ENCODE results near the gene TM4SF18.

TM4SF18 gene

DNA sequence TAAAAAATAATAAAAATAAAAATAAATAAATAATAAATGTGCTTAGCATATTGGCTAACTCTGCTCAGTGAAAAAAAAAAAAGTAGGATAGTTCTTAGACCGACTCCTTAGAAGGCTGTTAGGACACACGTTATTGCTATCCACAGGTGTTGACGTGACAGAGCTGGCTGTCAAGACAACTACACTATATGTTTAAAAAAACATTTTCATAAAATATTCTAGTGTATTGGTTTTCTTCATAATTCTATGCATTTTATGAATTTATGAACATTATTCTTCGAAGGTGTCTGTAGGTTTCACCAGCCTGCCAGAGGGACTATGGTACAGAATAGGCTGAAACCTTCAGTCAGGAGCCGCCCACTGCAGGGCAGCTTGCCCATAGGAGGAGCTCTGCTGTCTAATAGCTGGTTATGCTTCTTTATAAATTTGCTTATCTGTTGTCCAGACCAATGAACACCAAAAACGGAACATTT lies 34.8 kb upstream of the TM4SF18 start:
- no peak for DNase-seq (ENCODE audit: low spot score)
- TF ChIP-seq CTCF (IDR thresholded peaks at IDR 0.05; ENCODE audit: extremely low read depth, insufficient read depth, missing control alignments) = no peak
- in situ Hi-C loops (cut with MboI; ENCODE audit: low pct_unique_long_range_greater_than_20kb, low sequenced_read_pairs, unreplicated experiment) = no loop called here

- TF ChIP-seq CTCF (IDR thresholded peaks at IDR 0.05; ENCODE audit: extremely low read depth, insufficient read depth, missing control alignments) = no peak
- in situ Hi-C loops (cut with MboI; ENCODE audit: low pct_unique_long_range_greater_than_20kb, low sequenced_read_pairs, unreplicated experiment) = no loop called here
- no peak for DNase-seq (ENCODE audit: low spot score)
Observed at GRCh38 chr3:149366941-149367840, 33.8 kb upstream of the TM4SF18 start.

DNA sequence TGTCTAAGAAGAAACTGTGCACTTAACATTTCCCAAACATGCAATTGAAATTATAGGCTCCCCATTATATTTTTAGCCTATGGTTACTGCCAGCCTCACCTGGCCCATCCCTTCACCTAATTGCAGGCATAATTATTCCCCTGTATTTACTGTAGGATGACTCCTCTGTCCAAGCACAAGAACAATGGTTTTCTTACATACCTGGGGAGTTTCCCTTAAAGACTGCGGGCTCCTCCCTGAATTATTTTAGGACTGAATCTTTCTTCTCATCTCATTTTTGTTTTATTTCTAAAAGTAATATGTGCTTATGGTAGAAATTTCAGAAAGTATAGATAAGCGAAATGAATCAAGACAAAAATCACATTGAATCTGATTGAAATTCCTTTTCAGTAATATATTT lies 32.6 kb upstream of the TM4SF18 start:
- TF ChIP-seq CTCF (IDR thresholded peaks at IDR 0.05; ENCODE audit: extremely low read depth, insufficient read depth, missing control alignments) = no peak
- in situ Hi-C loops (cut with MboI; ENCODE audit: low pct_unique_long_range_greater_than_20kb, low sequenced_read_pairs, unreplicated experiment) = no loop called here

GRCh38 chr3:149364624-149365023 lies 31.2 kb upstream of the TM4SF18 start:
- TF ChIP-seq CTCF (IDR thresholded peaks at IDR 0.05; ENCODE audit: extremely low read depth, insufficient read depth, missing control alignments) = no peak
- in situ Hi-C loops (cut with MboI; ENCODE audit: low pct_unique_long_range_greater_than_20kb, low sequenced_read_pairs, unreplicated experiment) = no loop called here
- no peak for DNase-seq (ENCODE audit: low spot score)

More for the DNA sequence above, 32.6 kb upstream of the TM4SF18 start:
- no peak for DNase-seq (ENCODE audit: low spot score)

DNA sequence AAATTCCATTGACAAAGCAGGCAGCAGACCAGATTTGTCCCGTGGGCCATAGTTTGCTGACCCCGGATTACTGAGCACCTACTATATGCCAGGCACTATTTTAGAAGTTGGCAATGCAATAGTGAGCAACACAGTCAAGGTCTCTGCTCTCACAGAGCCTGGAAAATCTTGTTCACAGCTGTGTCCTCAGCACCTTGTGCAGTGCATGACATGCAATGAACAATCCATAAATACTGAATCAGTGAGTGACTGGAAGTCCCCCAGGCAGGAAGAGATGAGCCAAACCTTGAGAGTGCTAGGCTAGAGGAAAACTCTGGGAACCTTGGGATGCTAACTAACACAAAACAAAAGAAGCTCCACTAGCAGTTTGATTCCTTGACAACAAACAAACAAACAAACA lies 29.6 kb upstream of the TM4SF18 start:
- in situ Hi-C loops (cut with MboI; ENCODE audit: low pct_unique_long_range_greater_than_20kb, low sequenced_read_pairs, unreplicated experiment) = no loop called here
- TF ChIP-seq CTCF (IDR thresholded peaks at IDR 0.05; ENCODE audit: extremely low read depth, insufficient read depth, missing control alignments) = no peak
- no peak for DNase-seq (ENCODE audit: low spot score)

DNA sequence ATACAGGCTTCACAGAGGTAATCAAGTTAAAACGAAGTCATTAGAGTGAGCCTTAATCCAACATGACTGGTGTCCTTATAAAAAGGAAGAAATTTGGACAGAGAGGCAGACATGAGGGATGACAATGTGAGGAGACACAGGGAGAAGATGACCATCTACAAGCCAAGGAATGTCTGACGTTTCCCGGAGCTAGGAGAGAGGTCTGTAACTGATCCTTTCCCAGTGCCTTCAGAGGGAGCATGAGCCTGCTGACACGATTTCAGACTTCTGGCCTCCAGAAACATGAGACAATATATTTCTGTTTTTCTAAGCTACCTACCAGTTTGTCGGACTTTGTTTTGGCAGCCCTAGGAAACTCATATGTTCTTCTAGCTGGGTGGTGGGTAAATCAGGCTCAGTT lies 28.9 kb upstream of the TM4SF18 start:
- DNase-seq (ENCODE audit: low spot score) = no peak
- in situ Hi-C loops (cut with MboI; ENCODE audit: low pct_unique_long_range_greater_than_20kb, low sequenced_read_pairs, unreplicated experiment) = no loop called here
- TF ChIP-seq CTCF (IDR thresholded peaks at IDR 0.05; ENCODE audit: extremely low read depth, insufficient read depth, missing control alignments) = no peak

Data from GM13977 (cell line).